SU-DHL-6 (cell line): Measurements from ENCODE around the gene SPRR3.

Experiments
- EZH2phosphoT487 ChIP-seq: fragments of 200-600 bp; sonication (generic), shearing (Covaris generic); conservative IDR thresholded peaks from 2 replicates; pipeline ENCODE4 v1.6.1; 2018; ENCODE audit warnings: mild to moderate bottlenecking, antibody characterized with exemption, low read length, moderate library complexity, mixed read lengths
- TF ChIP-seq, protein P1 (sequence below): fragments of 200-600 bp; sonication (generic); IDR thresholded peaks from one replicate; pipeline ENCODE4 v1.5.1; 2017; ENCODE audit warnings: antibody characterized with exemption, mild to moderate bottlenecking, low read length, moderate library complexity; ENCODE audit not compliant: insufficient read depth, poor library complexity, severe bottlenecking

DNA sequence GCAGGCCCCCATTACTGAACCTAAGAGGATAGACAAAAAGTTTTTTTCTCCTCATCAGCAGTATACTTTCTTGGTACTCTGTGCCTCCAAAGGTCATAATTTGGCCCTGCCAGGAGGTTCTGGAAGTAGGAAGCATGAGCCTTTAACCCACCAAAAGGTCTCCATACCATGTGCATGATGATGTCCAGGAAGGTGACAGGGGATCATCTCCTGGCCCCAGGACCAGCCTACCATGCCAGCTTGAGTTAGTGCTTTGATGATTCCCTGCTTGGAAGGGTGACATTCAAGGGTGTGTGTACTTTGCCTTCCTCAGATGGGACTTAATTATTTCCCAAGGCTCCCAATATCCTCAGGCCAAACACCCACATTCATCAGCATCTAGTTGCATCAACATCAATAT, 23.9 kb upstream of the SPRR3 start:
- TF ChIP-seq, protein P1, sequence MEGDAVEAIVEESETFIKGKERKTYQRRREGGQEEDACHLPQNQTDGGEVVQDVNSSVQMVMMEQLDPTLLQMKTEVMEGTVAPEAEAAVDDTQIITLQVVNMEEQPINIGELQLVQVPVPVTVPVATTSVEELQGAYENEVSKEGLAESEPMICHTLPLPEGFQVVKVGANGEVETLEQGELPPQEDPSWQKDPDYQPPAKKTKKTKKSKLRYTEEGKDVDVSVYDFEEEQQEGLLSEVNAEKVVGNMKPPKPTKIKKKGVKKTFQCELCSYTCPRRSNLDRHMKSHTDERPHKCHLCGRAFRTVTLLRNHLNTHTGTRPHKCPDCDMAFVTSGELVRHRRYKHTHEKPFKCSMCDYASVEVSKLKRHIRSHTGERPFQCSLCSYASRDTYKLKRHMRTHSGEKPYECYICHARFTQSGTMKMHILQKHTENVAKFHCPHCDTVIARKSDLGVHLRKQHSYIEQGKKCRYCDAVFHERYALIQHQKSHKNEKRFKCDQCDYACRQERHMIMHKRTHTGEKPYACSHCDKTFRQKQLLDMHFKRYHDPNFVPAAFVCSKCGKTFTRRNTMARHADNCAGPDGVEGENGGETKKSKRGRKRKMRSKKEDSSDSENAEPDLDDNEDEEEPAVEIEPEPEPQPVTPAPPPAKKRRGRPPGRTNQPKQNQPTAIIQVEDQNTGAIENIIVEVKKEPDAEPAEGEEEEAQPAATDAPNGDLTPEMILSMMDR: no peak
- TF ChIP-seq EZH2phosphoT487: no peak
